ENCODE data around the gene WDCP. TPM values are rescaled to one million over a fixed set of nuclear protein-coding genes. Genes with fewer than 3 reads are reported as not detected.
"Not testable (repeated sequence)": the region's sequence is repeated elsewhere in the genome, so short reads cannot be mapped to it uniquely, and the experiment has no call there.

The WDCP gene
- polyA plus RNA-seq, 6 donors from 2014 or later: 4.1 to 9.8 (median 5.2) TPM; not detected in 1

DNA sequence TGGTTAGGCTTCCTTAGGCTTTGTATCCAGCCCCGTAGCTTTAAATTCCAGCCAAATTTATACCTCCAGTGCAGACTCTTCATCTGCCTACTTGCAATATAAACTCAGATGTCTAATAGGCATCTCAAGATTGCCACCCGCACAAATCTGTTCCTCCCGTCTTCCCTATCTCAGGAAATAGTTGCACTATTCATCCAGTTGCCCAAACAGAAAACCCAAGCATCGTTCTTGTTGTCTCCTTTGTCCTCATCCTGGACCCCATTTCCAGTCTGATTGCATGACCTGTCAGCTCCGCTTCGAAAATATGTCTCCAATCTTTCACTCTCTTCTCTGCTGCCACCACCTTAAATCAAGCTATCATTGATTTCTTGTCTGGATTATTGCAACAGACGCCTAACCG, 4.6 kb upstream of the WDCP start:
- peaks cover 0 to 7% (median 0%) of the 10 kb centered on the region in 3 donors for H3K27me3 Mint-ChIP-seq

DNA sequence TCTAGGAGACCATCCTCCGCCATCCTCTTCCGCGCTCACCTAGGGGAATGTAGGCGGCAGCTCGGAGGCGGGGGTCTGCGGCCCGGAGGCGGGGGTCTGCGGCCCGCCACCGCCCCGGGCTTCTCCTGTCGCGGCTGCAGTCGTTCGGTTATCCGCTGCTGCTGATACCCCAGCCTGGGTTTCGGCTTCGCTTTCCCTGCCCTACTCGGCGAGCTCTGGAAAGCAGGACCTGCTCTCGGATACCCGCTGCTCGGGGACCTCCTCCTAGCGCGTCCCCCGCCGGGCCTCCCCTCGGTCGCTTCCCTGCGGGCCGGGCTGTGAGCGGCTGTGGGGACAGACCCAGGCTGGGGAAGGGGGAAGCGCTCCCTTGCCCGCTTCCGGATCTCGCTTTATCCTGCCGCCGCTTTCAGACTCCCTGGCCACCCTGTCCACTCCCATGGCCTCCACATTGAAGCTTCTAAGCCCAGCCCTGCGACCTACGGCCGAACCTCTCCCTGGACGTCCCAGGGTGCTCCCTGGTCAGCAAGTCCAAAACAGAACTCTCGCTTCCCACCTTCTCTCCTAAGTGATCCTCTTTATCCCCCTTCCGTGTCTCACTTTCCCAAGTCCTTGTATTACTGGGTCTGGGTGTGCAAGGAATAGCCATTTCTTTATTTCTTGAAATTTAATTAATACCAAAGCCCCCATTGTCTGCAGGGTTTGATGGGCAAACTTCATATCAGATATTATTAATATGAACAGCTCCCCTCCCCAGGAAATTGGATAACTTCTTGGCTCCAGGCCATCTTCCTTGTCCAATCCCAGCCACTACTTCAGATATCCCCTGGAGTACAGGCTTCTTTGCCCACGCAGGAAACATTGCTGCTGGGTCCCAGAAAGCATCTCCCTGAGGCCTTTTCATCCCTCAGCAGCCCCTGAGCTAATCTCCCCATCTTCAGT, 3.1 kb upstream of the WDCP start:
- no peak for DNase-seq
- Mint-ChIP-seq H3K4me3 (peak overlapping the region in 1 of 8 donors; percentile 91), H3K27me3 (peaks cover 0 to 7% (median 0%) of the 10 kb centered on the region in 3 donors), H3K27ac (no peak overlapping the region), H3K36me3 (no peaks in the 10 kb centered on the region), H3K9me3 (no peaks in the 10 kb centered on the region), H3K4me1 (peaks cover 14 to 29% (median 18%) of the 10 kb centered on the region in 3 donors)
- no peak for ATAC-seq (ENCODE audit: low read depth in 2 of 2)

More for the DNA sequence above, 4.6 kb upstream of the WDCP start:
- H3K4me1 Mint-ChIP-seq: peaks cover 10 to 20% (median 14%) of the 10 kb centered on the region in 3 donors
- H3K36me3 Mint-ChIP-seq: no peaks in the 10 kb centered on the region
- ATAC-seq (ENCODE audit: low read depth in 2 of 2): no peak
- H3K9me3 Mint-ChIP-seq: peaks cover 0 to 2% (median 0%) of the 10 kb centered on the region in 7 donors
- H3K4me3 Mint-ChIP-seq: no peak overlapping the region
- DNase-seq: no peak
- no peak overlapping the region for H3K27ac Mint-ChIP-seq

GRCh38 chr2:24049485-24050021, 2.4 kb upstream of the WDCP start, which contains the start of gene FKBP1B:
Gene FKBP1B, plus strand, starts transcription at chr2:24049741. Its CDS starts 109 bp downstream, at chr2:24049850.
- Mint-ChIP-seq H3K27me3 (peaks cover 0 to 7% (median 0%) of the 10 kb centered on the region in 3 donors), H3K27ac (peak within 1 kb of the TSS in 2 of 6 donors; percentile 21 to 38), H3K36me3 (no peaks in the 10 kb centered on the region), H3K9me3 (no peaks in the 10 kb centered on the region), H3K4me3 (peak within 1 kb of the TSS in 3 of 8 donors; percentile 88 to 99 (median 92)), H3K4me1 (peaks cover 19 to 33% (median 24%) of the 10 kb centered on the region in 3 donors)
- peak; percentile 45 for DNase-seq
- peak in 1 of 2 donors; percentile 5 for ATAC-seq (ENCODE audit: low read depth in 2 of 2)

DNA sequence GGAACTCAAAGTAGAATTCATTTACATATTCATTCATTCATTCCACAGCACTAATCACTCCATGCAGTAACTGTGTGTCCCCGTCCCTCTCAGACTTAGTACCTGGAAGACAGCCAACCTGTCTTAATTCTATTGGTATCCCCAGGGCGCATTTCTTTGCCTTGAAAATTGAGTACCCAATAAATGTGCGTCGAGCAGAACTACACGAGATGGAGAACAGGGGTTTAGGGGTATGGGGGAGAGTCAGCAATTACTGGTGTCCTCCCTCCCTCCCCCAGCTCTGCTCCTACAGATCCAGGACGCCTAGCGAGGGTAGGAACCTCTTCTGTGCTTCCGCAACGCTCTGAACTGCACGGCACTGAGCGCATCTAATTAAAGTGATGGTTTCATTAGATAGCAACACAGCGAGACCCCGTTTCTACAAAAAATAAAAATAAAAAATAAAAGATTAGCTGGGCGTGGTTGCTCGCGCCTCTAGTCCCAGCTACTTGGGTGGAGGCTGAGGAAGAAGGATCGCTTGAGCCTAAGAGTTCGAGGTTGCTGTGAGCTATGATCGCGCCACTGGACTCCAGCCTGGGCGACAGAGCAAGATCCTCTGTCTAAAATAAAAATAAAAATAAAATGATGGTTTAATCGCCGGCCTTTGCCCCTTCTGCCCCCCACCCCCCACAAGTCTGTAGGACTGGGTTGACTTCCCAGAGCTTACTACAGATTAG, 1.7 kb upstream of the WDCP start:
- ATAC-seq (ENCODE audit: low read depth in 2 of 2) (no peak), DNase-seq (no peak)
- H3K27ac Mint-ChIP-seq: peak overlapping the region in 2 of 6 donors; percentile 21 to 38
- no peaks in the 10 kb centered on the region for H3K9me3 Mint-ChIP-seq
- peaks cover 19 to 33% (median 24%) of the 10 kb centered on the region in 3 donors for H3K4me1 Mint-ChIP-seq
- no peaks in the 10 kb centered on the region for H3K36me3 Mint-ChIP-seq
- peak overlapping the region in 3 of 8 donors; percentile 88 to 99 (median 92) for H3K4me3 Mint-ChIP-seq
- peaks cover 0 to 2% (median 0%) of the 10 kb centered on the region in 3 donors for H3K27me3 Mint-ChIP-seq

GRCh38 chr2:24047703-24048033, 477 bp upstream of the WDCP start:
- Mint-ChIP-seq H3K36me3 (no peaks in the 10 kb centered on the region), H3K4me1 (peaks cover 19 to 33% (median 24%) of the 10 kb centered on the region in 3 donors), H3K27ac (peak overlapping the region in 4 of 6 donors; percentile 13 to 98 (median 88)), H3K27me3 (no peaks in the 10 kb centered on the region), H3K9me3 (no peaks in the 10 kb centered on the region), H3K4me3 (peak overlapping the region; percentile 88 to 100 (median 98))
- DNase-seq (no peak), ATAC-seq (ENCODE audit: low read depth in 2 of 2) (no peak)

- Mint-ChIP-seq H3K4me3 (peak overlapping the region; percentile 88 to 100 (median 98)), H3K4me1 (peaks cover 19 to 33% (median 24%) of the 10 kb centered on the region in 3 donors), H3K27ac (no peak overlapping the region), H3K36me3 (no peaks in the 10 kb centered on the region), H3K9me3 (no peaks in the 10 kb centered on the region), H3K27me3 (no peaks in the 10 kb centered on the region)
- ATAC-seq (ENCODE audit: low read depth in 2 of 2) (no peak), DNase-seq (no peak)
These were observed 627 bp downstream of the WDCP start for GRCh38 chr2:24046599-24046929.

DNA sequence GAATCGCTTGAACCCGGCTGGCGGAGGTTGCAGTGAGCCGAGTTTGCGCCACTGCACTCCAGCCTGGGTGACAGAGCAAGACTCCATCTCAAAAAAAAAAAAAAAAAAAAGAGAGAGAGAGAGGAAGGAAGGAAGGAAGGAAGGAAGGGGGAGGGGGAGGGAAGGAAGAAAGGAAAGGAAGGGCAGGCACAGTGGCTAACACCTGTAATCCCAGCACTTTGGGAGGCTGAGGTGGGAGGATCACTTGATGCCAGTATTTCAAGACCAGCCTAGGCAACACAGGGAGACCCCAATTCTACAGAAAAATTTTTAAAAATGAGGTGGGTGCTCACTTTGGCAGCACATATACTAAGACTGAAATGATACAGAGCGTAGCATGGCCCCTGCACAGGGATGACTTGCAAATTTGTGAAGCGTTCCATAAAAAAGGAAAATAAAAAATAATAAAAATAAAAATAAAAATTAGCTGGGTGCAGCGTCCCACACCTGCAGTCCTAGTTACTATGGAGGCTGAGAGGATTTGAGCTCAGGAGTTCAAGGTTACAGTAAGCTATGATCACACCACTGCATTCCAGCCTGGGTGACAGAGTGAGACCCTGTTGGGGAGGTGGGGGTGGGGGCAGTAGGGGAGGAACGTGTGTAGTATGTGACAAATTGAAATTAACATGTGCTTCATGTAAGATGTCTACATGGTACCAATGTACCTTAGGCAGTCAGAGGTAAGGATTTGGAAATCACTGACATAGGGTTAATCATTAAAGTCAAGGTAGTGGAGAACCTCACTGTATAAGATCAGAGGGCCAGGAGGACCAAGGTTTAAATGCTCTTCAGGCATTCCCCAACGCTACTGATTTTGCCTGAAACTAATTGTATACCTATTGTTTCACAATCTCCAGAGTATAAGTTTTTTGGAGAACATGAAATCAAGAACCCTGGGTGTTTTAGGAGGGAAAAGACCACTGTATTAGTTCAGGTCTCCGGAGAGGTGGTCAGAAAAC, 1.4 kb downstream of the WDCP start:
- Mint-ChIP-seq H3K4me1 (peaks cover 19 to 33% (median 24%) of the 10 kb centered on the region in 3 donors), H3K27ac (no peak overlapping the region), H3K4me3 (peak overlapping the region in 6 of 8 donors; percentile 88 to 100 (median 96)), H3K36me3 (no peaks in the 10 kb centered on the region), H3K9me3 (no peaks in the 10 kb centered on the region), H3K27me3 (no peaks in the 10 kb centered on the region)
- DNase-seq (no peak), ATAC-seq (ENCODE audit: low read depth in 2 of 2) (no peak)

DNA sequence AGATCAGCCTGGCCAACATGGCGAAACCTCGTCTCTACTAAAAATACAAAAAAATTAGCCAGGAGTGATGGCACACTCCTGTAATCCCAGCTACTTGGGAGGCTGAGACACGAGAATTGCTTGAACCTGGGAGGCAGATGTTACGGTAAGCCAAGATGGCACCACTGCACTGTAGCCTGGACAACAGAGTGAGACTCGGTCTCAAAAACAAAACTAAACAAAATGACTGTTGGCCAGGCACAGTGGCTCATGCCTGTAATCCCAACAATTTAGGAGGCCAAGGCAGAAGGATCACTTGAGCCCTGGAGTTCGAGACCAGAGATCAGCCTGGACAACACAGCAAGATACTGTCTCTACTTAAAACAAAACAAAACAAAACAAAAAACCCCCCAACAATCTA, 4.1 kb downstream of the WDCP start:
- not testable (repeated sequence) for H3K36me3 Mint-ChIP-seq; H3K4me3 Mint-ChIP-seq; H3K9me3 Mint-ChIP-seq; DNase-seq; H3K27me3 Mint-ChIP-seq; H3K27ac Mint-ChIP-seq; ATAC-seq (ENCODE audit: low read depth in 2 of 2)
- peaks cover 11 to 26% (median 24%) of the 10 kb centered on the region in 3 donors for H3K4me1 Mint-ChIP-seq

DNA sequence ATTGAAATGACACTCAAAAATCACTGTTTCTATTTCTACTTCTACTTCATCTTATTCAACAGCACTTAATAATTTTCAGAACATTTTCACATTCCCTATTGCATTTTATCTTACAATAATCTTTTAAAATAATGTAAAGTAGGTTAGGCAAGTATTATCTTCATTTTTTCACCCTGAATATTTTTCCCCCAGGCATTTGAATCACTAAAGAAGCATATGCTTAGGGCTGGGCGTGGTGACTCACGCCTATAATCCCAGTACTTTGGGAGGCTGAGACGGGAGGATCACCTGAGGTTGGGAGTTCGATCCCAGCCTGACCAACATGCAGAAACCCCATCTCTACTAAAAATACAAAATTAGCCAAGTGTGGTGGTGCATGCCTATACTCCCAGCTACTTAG, 6.7 kb downstream of the WDCP start:
- Mint-ChIP-seq H3K27ac (no peak overlapping the region), H3K4me3 (no peak overlapping the region), H3K36me3 (peaks cover 0 to 5% of the 10 kb centered on the region in 2 donors), H3K27me3 (no peaks in the 10 kb centered on the region), H3K4me1 (peaks cover 9 to 12% (median 11%) of the 10 kb centered on the region in 3 donors), H3K9me3 (no peaks in the 10 kb centered on the region)
- DNase-seq (no peak), ATAC-seq (ENCODE audit: low read depth in 2 of 2) (no peak)

- Mint-ChIP-seq H3K9me3 (no peaks in the 10 kb centered on the region), H3K36me3 (peaks cover 0 to 5% of the 10 kb centered on the region in 2 donors), H3K27ac (peak overlapping the region in 1 of 6 donors; percentile 64), H3K4me3 (no peak overlapping the region), H3K27me3 (no peaks in the 10 kb centered on the region), H3K4me1 (peaks cover 4 to 7% (median 4%) of the 10 kb centered on the region in 3 donors)
- no peak for DNase-seq
- no peak for ATAC-seq (ENCODE audit: low read depth in 2 of 2)
These were observed 8.2 kb downstream of the WDCP start for GRCh38 chr2:24038786-24039499.

DNA sequence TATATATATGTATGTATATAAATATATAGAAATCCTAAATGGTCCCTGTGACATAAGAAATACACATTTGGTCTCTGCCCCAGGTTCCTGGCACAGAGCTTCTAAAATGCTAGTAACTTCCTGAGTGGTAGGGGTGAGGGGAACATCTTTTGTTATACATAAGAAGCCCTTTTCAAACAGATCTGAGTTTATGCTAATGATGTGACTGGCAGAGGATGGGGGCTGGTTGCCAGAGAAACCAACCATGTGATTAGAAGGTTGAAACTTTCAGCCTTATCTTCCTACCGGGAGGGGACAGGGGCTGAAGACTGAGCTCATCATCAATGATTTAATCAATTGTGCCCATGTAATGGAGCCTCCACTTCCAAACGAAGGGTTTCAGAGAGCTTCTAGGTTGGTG, 21.0 kb downstream of the WDCP start:
- Mint-ChIP-seq H3K27me3 (no peaks in the 10 kb centered on the region), H3K4me1 (no peaks in the 10 kb centered on the region), H3K36me3 (peaks cover 9 to 20% of the 10 kb centered on the region in 2 donors), H3K4me3 (no peak overlapping the region), H3K27ac (no peak overlapping the region), H3K9me3 (no peaks in the 10 kb centered on the region)
- no peak for ATAC-seq (ENCODE audit: low read depth in 2 of 2)
- no peak for DNase-seq
